ENCODE measurements around the gene RBCK1. TPM values are rescaled to one million over a fixed set of nuclear protein-coding genes. Genes with fewer than 3 reads are reported as not detected.
A peak's percentile ranks its signal among the peaks of the same experiment; 100 is the strongest.

The RBCK1 gene
- total and polyA plus RNA-seq, 9 of the 15 experiments (the other 6 are each of a cell fraction or from before 2014, with no cell fraction given) = 5.9 to 59.3 (median 26.5) TPM

- TF ChIP-seq ZNF263 (CRISPR knock-in tag; IDR thresholded peaks at IDR 0.05; ENCODE audit: borderline replicate concordance) (peak; percentile 78; the same call in 1 of the 2 replicates), HDAC2 (IDR thresholded peaks at IDR 0.05) (0 out of 2 replicates have a peak, but pooled peaks have one; percentile 63), ATF4 (CRISPR knock-in tag; IDR thresholded peaks at IDR 0.05) (no peak), KHSRP (IDR thresholded peaks at IDR 0.05) (no peak), NR2C2 (CRISPR knock-in tag; IDR thresholded peaks at IDR 0.05) (no peak), NR2C2 (tag; IDR thresholded peaks at IDR 0.05) (no peak), MEIS2 (IDR thresholded peaks at IDR 0.05; ENCODE audit: partially characterized antibody) (peak; percentile 2), E2F6 (IDR thresholded peaks at IDR 0.05; ENCODE audit: borderline replicate concordance in 1 of 2, extremely low read depth in 1 of 2, insufficient read depth in 1 of 2, insufficient read length in 1 of 2, low read depth in 1 of 2, low read length in 1 of 2, poor library complexity in 1 of 2, severe bottlenecking in 1 of 2) (peak; percentile 29 to 62), MTF1 (CRISPR knock-in tag; IDR thresholded peaks at IDR 0.05; ENCODE audit: borderline replicate concordance) (no peak), CSDE1 (IDR thresholded peaks at IDR 0.05) (no peak), TRIM28 (IDR thresholded peaks at IDR 0.05) (no peak), PCBP1 (IDR thresholded peaks at IDR 0.05; ENCODE audit: low read depth, low read length, poor library complexity, severe bottlenecking) (no peak), RBFOX2 (IDR thresholded peaks at IDR 0.05; ENCODE audit: low read depth, low read length) (peak; percentile 84), ZNF512 (tag; IDR thresholded peaks at IDR 0.05) (0 out of 2 replicates have a peak, but pooled peaks have one; percentile 36), HEY1 (CRISPR knock-in tag; IDR thresholded peaks at IDR 0.05; ENCODE audit: borderline replicate concordance) (no peak)
- TF ChIP-seq, protein P1, sequence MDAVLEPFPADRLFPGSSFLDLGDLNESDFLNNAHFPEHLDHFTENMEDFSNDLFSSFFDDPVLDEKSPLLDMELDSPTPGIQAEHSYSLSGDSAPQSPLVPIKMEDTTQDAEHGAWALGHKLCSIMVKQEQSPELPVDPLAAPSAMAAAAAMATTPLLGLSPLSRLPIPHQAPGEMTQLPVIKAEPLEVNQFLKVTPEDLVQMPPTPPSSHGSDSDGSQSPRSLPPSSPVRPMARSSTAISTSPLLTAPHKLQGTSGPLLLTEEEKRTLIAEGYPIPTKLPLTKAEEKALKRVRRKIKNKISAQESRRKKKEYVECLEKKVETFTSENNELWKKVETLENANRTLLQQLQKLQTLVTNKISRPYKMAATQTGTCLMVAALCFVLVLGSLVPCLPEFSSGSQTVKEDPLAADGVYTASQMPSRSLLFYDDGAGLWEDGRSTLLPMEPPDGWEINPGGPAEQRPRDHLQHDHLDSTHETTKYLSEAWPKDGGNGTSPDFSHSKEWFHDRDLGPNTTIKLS (IDR thresholded peaks at IDR 0.05; ENCODE audit: borderline replicate concordance, low read depth) = peak; percentile 33; the same call in 1 of the 2 replicates
Observed at GRCh38 chr20:407133-407952, 756 bp upstream of the RBCK1 start (continued).
